22Rv1 (cell line): ENCODE data around the gene PCBP4.

ENCODE experiments used
- ZFX ChIP-seq: fragments of 450-650 bp; IDR thresholded peaks from 2 replicates; pipeline ENCODE4 v1.6.1; 2017; ENCODE audit warnings: antibody characterized with exemption, borderline replicate concordance
- TF ChIP-seq, protein P1 (sequence below): fragments of 450-650 bp; IDR thresholded peaks from 2 replicates; pipeline ENCODE4 v1.5.1; 2017; ENCODE audit warnings: mild to moderate bottlenecking

DNA sequence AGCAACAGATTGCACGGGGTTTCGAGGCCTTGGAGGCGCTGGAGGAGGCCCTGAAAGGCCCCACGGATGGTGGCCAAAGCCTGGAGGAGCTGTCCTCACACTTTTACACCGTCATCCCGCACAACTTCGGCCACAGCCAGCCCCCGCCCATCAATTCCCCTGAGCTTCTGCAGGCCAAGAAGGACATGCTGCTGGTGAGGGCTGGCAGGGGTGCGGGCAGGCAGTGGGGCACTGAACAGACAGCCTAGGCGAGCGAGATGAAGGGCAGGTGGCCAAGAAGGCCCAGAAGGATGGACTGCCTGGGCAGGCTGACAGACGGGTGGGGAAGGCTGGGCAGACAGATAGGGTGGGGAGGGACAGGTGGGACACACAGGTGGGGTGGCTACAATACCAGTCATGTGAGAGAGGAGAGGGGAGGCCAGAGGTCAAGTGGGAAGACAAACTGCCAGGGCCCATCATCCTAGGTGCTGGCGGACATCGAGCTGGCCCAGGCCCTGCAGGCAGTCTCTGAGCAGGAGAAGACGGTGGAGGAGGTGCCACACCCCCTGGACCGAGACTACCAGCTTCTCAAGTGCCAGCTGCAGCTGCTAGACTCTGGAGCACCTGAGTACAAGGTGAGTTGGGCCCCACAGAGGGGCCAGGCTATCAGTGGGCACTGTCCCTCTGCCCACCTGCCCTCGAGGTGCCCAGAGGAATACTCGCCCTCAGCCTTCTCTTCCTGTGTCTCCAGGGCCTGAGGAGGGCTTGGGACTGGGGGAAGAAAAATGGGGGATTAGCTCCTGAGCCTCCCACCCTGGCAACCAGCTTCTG, 22.0 kb downstream of the PCBP4 start:
- TF ChIP-seq, protein P1, sequence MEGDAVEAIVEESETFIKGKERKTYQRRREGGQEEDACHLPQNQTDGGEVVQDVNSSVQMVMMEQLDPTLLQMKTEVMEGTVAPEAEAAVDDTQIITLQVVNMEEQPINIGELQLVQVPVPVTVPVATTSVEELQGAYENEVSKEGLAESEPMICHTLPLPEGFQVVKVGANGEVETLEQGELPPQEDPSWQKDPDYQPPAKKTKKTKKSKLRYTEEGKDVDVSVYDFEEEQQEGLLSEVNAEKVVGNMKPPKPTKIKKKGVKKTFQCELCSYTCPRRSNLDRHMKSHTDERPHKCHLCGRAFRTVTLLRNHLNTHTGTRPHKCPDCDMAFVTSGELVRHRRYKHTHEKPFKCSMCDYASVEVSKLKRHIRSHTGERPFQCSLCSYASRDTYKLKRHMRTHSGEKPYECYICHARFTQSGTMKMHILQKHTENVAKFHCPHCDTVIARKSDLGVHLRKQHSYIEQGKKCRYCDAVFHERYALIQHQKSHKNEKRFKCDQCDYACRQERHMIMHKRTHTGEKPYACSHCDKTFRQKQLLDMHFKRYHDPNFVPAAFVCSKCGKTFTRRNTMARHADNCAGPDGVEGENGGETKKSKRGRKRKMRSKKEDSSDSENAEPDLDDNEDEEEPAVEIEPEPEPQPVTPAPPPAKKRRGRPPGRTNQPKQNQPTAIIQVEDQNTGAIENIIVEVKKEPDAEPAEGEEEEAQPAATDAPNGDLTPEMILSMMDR: no peak
- no peak for TF ChIP-seq ZFX
